ENCODE results near the gene GRIK3.

Gene GRIK3

DNA sequence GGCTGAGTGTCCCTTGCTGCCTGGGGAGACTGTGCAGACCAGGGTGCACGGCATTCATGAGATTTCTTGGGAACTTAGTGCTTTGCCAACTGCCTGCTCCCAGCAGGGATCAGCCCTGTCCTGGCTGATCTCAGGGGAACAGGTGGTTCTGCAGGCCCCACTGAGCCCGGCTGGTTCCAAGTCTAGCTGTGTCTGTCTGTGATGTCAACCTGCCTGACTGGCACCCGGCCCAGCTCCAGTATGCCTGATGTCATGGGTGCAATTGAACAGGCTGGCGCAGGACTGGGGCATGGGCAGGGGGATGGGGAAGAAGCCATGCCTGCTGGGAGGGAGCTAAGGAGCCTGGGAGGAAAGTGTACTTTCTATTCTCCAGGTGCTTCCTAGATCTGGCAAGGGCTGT lies 227.1 kb downstream of the GRIK3 start:
- no peak for DNase-seq

DNA sequence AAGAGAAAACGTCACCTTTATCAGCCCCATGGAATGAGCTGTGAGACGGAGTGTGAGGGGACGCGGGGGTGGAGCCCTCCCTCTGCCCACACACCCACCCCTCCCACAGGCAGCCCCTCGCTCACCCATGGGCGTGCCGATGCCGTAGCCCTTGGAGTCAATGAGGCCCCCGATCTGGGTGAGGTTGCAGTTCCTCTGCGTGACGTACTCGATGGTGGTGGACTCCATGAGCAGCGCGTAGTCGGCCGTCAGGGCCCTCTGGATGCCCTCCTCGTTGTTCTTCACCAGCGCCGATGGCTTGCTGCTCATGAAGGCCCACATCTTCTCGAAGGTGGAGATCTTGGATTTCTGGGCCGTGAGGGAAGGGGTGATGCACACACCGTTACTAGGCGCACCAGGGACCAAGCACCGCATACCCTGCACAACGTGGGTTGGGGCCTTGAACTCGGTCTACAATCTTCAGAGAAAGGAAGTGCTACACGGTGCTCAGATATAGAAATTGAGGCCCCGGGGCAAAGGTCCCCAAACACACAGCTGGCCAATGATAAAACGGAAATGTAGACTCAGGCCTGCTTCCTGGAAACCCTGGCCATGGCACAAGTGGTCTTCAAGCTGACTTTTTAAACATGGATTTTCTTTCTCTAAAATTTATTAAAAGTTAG lies 228.2 kb downstream of the GRIK3 start:
- DNase-seq: no peak

GRCh38 chr1:36804669-36805314 lies 229.5 kb downstream of the GRIK3 start:
- no peak for DNase-seq

DNA sequence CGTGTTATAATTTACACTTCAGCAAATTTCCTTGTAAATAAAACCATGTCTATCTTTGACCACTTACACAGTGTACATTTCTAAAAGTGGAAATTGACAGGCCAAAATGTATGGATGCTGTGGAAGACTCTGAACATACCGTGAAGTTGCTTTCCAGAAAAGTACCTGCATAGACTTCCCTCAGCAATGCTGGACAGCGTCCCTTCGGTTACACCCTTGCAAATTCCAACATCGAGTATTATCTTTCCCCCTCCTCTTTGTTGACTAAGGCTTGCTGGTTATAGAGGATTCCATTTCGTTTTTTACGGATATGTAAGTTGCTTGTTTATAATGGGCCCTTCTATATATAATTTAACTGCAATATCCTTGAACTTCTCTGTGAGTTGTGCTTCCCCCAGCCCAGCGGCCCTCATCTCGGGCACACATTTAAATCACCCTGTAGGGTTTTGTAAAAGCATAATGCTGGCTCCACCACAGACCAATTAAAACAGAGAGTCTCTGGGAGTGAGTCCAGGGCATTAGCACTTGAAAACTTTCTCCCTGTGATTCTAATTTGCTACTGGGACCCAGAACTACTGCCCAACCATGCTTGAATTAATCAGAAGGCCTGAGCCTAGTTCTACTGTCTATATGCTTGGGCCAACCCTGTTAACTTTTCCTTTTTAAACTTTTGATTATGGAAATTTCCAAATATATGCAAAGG lies 230.3 kb downstream of the GRIK3 start:
- DNase-seq: no peak

DNA sequence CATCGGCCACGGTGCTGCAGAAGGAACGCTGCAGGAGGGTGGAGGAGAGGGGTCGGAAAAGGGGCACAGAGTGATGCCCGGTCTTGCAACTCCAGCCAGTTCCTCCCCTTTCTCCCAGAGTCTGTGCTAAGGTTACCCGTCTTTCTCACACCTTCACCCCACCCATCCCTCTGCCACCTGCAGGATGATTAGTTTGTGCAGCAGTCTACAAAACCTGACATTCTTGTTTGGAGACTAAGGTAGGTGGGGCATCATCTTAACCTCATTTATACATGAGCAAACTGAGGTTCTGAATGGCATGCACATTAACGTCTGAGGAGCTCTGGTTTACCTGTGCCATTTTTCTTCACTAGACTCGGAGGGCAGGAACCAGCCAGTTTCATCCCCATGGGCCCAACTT lies 232.3 kb downstream of the GRIK3 start:
- DNase-seq: no peak

GRCh38 chr1:36797761-36798160 lies 236.6 kb downstream of the GRIK3 start:
- DNase-seq: no peak

DNA sequence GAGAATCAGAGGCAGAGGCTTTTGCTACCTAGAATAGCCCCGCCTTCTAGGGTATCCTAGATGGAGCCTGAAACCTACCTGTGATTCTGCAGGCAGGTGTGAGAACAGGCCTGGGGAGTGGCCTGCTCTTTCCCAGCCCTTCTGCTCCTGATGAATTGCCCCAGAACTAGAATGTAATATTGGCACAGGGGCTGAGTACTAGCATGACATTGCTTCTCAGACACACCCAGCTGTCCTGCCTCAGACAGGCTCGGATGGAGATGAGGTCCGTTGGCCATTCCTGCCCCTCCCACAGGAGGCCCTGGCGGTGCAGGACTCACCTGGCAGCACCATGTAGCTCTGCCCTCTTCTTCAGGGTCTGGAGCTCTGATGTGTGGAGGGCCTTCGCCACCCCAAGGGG lies 237.6 kb downstream of the GRIK3 start:
- no peak for DNase-seq

DNA sequence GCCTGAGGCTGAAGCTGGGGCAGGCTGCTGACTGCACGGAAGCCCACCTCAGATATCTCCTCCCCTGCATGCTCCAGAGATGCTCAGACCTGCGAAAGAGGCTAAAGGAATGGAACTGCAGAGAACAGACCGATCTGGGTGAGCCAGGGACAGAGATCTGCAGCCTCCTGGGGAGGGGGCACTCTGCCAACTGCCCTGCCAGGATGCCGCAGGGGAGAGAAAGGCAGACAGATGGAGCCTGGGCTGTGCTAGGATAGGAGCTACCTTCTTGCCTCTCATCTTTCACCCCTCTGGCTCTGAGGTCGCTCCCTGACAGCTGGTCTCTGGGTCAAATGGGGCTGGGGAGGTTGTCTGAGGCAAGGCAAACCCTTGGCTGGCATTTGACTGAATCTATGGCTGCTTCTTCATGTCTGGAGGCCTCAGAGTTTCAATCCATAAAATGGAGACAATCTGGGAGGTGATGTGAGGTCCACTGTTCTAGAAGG lies 238.2 kb downstream of the GRIK3 start:
- no peak for DNase-seq

- no peak for DNase-seq
Observed at GRCh38 chr1:36794460-36794859, 239.9 kb downstream of the GRIK3 start.

- DNase-seq: no peak
Observed at GRCh38 chr1:36793452-36793851, 240.9 kb downstream of the GRIK3 start.

DNA sequence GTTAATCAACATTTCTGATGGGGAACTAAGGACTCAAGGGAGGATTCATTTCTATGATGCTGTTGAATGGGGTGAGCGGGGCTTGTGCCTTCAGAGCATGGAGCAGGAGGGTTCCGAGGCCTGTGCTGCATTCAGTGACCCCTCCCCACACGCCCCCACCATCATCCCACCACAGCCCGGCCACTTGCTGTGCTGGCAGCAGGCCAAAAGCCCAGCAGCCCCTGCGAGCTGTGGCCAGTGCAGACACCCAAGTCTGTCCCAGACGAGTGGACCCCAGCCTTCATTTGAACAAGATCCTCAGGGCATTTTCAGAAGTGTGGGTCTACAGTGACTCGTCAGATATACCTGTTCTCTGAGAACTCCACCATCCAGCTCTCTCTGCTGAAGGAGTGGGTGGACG lies 242.0 kb downstream of the GRIK3 start:
- no peak for DNase-seq

DNA sequence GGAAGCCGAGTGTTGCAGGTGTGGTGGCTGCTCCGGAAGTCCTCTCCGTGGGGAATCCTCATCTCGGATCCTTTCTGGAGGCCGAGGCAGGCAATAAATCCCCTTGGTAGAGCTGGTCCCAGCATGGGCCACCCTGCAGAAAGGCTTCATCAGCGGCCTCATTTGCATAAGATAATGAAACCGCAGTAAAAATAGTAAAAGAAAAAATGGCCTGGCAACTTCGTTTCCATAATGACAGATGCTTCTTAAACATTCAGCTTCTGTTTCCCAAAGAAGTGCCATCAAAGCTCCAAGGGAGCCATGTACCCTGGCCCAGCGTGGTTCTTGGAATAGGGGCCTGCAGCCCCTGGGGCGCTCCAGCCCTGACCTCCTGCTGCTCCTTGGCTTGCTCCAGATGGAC lies 244.1 kb downstream of the GRIK3 start:
- no peak for DNase-seq

DNA sequence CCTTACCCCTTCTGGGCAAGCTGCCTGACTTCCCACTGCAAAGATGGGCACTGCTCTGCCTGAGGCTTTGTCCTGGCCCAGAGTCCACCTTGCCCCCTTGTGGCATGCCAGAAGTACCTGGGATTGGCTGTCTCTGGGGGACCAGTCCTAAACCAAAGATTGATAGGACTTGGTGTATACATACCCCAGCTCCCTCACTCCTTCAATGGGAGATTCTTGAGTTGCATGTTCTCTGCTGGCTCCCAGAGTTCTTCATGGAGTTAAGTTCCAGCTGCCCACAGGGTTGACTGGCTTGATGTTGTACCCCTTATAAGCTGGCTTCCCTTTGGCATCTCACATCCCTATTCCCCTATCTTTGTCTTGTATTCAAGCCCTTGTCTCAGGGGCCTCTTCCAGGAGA lies 244.8 kb downstream of the GRIK3 start:
- no peak for DNase-seq

DNA sequence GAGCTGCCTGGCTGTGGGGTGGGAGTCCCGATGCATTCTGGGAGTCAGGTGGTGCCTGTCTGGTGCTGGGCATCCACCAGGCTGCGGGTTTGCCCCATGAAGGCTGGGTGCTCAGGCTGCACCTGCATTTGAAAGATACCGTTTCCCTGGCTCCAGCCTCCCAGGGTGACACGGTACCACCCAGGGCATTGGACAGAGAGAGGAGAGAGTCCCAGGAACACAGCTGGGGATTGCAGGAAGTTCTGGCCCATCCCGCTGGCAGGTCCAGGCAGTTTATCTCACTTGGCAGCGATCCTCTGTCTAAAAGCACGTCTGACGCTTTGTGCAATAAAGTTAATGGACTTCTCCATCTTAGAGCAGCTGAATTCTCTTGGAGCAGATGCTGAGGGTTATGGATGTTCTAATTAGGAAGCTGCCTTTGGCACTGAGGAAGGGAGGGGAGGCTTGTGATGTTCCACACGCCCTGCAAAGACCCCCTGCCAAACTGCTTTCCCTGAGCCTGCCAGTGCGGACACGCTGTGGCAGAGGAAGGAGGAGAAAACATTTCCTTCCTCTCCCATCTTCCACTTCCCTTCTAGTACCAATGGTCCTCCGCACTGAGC lies 246.9 kb downstream of the GRIK3 start:
- DNase-seq: no peak

DNA sequence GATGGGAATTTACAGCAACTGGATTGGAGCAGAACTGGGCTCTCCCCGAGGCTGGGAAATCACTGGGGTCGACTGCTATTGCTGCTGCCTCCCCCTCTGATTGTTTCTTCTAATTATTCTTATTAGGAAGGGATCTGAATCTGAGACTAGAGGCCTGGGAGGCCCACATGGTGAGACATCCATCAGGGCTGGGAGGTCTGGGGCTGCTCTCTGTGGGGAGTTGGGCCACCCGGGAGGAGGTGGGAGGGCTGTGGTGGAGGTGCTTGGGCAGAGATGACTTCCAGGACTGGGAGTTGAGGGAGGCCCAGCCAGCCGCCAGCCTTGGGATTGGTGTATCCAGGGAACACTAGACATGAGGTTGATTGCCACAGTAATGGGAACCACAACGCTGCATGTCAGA lies 247.9 kb downstream of the GRIK3 start:
- DNase-seq: no peak

GRCh38 chr1:36784147-36784859 lies 250.0 kb downstream of the GRIK3 start:
- DNase-seq: no peak

DNA sequence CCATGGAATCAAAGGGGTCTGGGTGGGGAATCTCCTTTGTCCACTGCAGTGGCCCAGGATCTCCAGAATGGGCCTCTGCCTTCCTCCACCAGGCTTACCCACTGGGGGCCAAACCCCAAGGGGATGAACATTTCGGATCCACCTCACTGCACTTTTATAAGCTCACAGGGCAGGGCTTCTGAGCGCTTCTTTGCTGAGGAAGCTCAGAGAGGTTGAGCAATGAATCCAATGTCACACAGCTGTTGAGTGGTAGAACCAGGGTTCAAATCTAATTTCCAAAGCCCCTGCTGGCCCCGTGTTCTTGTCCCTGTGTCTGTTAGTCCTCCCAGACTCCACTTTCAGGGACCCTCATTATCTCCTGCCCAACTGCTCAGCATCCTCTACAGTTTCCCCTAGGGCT lies 250.8 kb downstream of the GRIK3 start:
- DNase-seq: no peak

GRCh38 chr1:36782785-36783184 lies 251.5 kb downstream of the GRIK3 start:
- no peak for DNase-seq

DNA sequence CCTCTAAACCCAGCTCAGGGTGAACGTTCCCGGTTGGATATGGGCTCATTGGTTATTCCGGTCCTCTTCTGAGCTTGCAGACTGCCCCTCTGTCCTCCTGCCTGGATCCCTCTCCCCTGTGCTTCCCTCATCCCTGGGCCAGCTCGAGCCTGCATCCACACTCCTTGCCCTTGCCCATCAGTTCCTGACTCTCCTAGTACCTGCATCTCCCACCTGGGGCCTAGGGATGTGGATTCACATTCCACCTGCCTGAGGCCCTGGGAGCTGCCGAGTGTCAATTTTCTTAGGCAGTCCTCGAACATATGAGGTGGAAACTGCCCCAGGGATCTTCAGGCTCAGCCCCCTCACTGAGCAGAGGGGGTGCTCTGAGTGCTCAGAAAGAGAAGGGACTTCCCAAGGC lies 252.2 kb downstream of the GRIK3 start:
- no peak for DNase-seq

- no peak for DNase-seq
Observed at GRCh38 chr1:36781098-36781497, 253.2 kb downstream of the GRIK3 start.

- DNase-seq: no peak
Observed at GRCh38 chr1:36778740-36779139, 255.6 kb downstream of the GRIK3 start.

GRCh38 chr1:36776948-36777831 lies 257.1 kb downstream of the GRIK3 start:
- no peak for DNase-seq
